A673 (cell line): ENCODE results near the gene BLOC1S6. TPM values are rescaled to one million over a fixed set of nuclear protein-coding genes. Genes with fewer than 3 reads are reported as not detected.

Source experiments
- BruUV-seq: library from RNA; stranded (reverse); fragments of 400-500 nt; replicated peaks from 2 replicates; lab custom pipeline; 2021; lab: Mats Ljungman, UMichigan
- CTCF ChIA-PET: fragments of 300-600 bp; sonication (Branson Sonifier 250); formaldehyde crosslinking; loops from one replicate; lab custom pipeline; 2022; ENCODE audit warnings: antibody characterized with exemption; lab: Charles Lee
- POLR2A ChIA-PET: fragments of 300-600 bp; sonication (Branson Sonifier 250); formaldehyde crosslinking; loops from one replicate; lab custom pipeline; 2022; ENCODE audit warnings: antibody characterized with exemption; ENCODE audit not compliant: low non-redundant PET; lab: Charles Lee
- DNase-seq: peaks from one replicate; pipeline ENCODE4 v3.0.0-alpha.2; 2015; ENCODE audit warnings: low spot score
- H3K27ac ChIP-seq: fragments of 200-600 bp; sonication (generic); 2 replicates; pipeline ENCODE4 v1.5.1; 2016; ENCODE audit warnings: mixed run types, low read depth, mild to moderate bottlenecking, mixed read lengths, antibody characterized with exemption, low read length; ENCODE audit not compliant: poor library complexity, severe bottlenecking
- H3K27me3 ChIP-seq: fragments of 200-600 bp; sonication (generic); replicated peaks from 2 replicates; pipeline ENCODE4 v1.6.1; 2017; ENCODE audit warnings: mixed run types, low read depth, mild to moderate bottlenecking, mixed read lengths, antibody characterized with exemption, low read length; ENCODE audit not compliant: insufficient read depth, poor library complexity
- H3K36me3 ChIP-seq: fragments of 200-600 bp; sonication (generic); 2 replicates; pipeline ENCODE4 v1.6.1; 2016; ENCODE audit warnings: mixed run types, mild to moderate bottlenecking, mixed read lengths, antibody characterized with exemption, low read length; ENCODE audit not compliant: insufficient read depth, poor library complexity, severe bottlenecking
- H3K4me1 ChIP-seq: fragments of 200-600 bp; sonication (generic); 2 replicates; pipeline ENCODE4 v1.6.1; 2017; ENCODE audit warnings: mixed run types, mild to moderate bottlenecking, mixed read lengths, antibody characterized with exemption, low read length; ENCODE audit not compliant: insufficient read depth, poor library complexity, severe bottlenecking
- H3K4me3 ChIP-seq: fragments of 200-600 bp; sonication (generic); 2 replicates; pipeline ENCODE4 v1.5.1; 2016; ENCODE audit warnings: low read depth, mixed run types, mild to moderate bottlenecking, mixed read lengths, low read length; ENCODE audit not compliant: poor library complexity, severe bottlenecking
- H3K9me3 ChIP-seq: fragments of 200-600 bp; sonication (generic); 2 replicates; pipeline ENCODE4 v1.6.1; 2016; ENCODE audit warnings: mixed run types, low read depth, mild to moderate bottlenecking, mixed read lengths, antibody characterized with exemption, low read length; ENCODE audit not compliant: poor library complexity, severe bottlenecking
- EZH2 ChIP-seq: fragments of 200-600 bp; sonication (generic); IDR thresholded peaks from 2 replicates; pipeline ENCODE4 v1.6.1; 2017; ENCODE audit warnings: borderline replicate concordance, low read depth, mild to moderate bottlenecking, mixed read lengths, antibody characterized with exemption, low read length; ENCODE audit not compliant: poor library complexity, severe bottlenecking
- intact Hi-C: fragments of 100-400 bp; cut with micrococcal nuclease; formaldehyde crosslinking; loops from one replicate; pipeline ENCODE4 v1.10.0; 2022; ENCODE audit not compliant: unreplicated experiment
- total RNA-seq: library from RNA; stranded (reverse); gene quantifications from 2 replicates; pipeline ENCODE4 v1.2.3, GENCODE V29; 2021
- TF ChIP-seq, protein P1 (sequence below): fragments of 300-800, 200-600 bp; sonication (generic); conservative IDR thresholded peaks from 2 replicates; pipeline ENCODE4 v1.5.1; 2017; ENCODE audit warnings: low read depth, mild to moderate bottlenecking, antibody characterized with exemption, low read length, moderate library complexity, mixed read lengths

Gene BLOC1S6
- total RNA-seq, 1 experiment from 2014 or later = 55.6 TPM

DNA sequence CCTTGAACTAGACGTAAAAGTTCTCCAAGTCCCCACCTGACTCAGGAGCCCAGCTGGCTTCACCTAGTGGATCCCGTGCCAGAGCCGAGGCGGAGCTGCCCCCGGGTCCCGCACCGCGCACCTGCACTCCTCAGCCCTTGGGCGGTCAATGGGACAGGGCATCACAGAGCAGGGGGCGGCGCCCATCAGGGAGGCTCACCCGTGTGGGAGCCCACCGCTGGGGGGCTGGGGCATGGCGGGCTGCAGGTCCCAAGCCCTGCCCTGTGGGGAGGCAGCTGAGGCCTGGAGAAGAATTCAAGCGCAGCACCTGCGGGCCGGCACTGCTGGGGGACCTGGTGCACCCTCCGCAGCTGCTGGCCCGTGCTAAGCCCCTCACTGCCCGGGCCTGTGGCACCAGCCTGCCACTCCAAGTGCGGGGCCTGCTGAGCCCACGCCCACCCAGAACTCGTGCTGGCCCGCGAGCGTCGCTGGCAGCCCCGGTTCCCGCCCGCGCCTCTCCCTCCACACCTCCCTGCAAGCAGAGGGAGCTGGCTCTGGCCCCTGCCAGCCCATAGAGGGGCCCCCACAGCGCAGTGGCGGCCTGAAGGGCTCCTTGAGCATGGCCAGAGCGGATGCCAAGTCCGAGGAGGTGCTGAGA, 63.8 kb downstream of the BLOC1S6 start:
- no peaks in the 10 kb centered on the region for H3K36me3 ChIP-seq
- no peaks in the 10 kb centered on the region for H3K9me3 ChIP-seq
- DNase-seq = no peak
- no peak for TF ChIP-seq EZH2
- TF ChIP-seq, protein P1, sequence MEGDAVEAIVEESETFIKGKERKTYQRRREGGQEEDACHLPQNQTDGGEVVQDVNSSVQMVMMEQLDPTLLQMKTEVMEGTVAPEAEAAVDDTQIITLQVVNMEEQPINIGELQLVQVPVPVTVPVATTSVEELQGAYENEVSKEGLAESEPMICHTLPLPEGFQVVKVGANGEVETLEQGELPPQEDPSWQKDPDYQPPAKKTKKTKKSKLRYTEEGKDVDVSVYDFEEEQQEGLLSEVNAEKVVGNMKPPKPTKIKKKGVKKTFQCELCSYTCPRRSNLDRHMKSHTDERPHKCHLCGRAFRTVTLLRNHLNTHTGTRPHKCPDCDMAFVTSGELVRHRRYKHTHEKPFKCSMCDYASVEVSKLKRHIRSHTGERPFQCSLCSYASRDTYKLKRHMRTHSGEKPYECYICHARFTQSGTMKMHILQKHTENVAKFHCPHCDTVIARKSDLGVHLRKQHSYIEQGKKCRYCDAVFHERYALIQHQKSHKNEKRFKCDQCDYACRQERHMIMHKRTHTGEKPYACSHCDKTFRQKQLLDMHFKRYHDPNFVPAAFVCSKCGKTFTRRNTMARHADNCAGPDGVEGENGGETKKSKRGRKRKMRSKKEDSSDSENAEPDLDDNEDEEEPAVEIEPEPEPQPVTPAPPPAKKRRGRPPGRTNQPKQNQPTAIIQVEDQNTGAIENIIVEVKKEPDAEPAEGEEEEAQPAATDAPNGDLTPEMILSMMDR = no peak
- no peaks in the 10 kb centered on the region for H3K27me3 ChIP-seq
- intact Hi-C loops = no loop called here
- H3K4me3 ChIP-seq = no peak overlapping the region
- POLR2A ChIA-PET = no interaction called here
- BruUV-seq = no TSS peak
- no peaks in the 10 kb centered on the region for H3K4me1 ChIP-seq
- no peak overlapping the region for H3K27ac ChIP-seq
- CTCF ChIA-PET = no interaction called here

DNA sequence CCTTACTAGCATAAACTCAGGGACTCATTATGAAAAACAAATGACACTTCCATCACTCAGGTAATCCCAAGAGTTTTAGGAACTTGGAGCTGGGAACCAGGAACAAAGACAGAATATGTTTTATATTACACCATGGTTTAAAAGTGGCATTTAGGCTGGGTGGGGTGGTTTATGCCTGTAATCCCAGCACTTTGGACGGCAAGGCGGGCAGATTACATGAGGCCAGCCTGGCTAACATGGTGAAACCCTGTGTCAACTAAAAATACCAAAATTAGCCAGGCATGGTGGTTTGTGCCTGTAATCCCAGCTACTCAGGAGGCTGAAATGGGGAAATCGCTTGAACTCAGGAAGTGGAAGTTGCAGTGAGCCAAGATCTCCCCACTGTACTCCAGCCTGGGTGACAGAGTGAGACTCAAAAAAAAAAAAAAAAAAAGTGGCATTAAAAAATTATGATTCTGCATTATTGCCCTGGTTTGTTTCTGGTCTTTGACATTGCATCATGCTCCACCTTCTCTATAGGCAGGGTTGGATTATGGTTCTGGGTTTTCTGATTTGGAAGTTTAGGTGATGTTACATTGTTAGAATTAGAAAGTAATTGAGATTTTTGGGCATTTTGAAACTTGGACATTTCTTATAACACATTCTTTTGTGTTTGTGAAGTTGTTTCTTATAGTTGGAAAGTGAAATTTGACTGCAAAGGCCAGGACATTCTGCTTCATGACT, 66.7 kb downstream of the BLOC1S6 start:
- H3K36me3 ChIP-seq = no peaks in the 10 kb centered on the region
- ChIA-PET POLR2A (interaction anchor here (0.6 kb wide), 1 partner anchor 51 kb away, joined by 3 read pairs; no protein-coding TSS in a partner anchor), CTCF (no interaction called here)
- no peaks in the 10 kb centered on the region for H3K27me3 ChIP-seq
- no TSS peak for BruUV-seq
- H3K27ac ChIP-seq = no peak overlapping the region
- no peaks in the 10 kb centered on the region for H3K4me1 ChIP-seq
- TF ChIP-seq EZH2 = no peak
- TF ChIP-seq, protein P1 = no peak
- intact Hi-C loops = no loop called here
- H3K9me3 ChIP-seq = no peaks in the 10 kb centered on the region
- DNase-seq = no peak
- H3K4me3 ChIP-seq = no peak overlapping the region

GRCh38 chr15:45654749-45655148, 67.6 kb downstream of the BLOC1S6 start:
- DNase-seq = no peak
- Histone ChIP-seq H3K27ac (no peak overlapping the region), H3K4me1 (no peaks in the 10 kb centered on the region), H3K36me3 (no peaks in the 10 kb centered on the region), H3K9me3 (no peaks in the 10 kb centered on the region), H3K4me3 (no peak overlapping the region), H3K27me3 (no peaks in the 10 kb centered on the region)
- intact Hi-C loops = no loop called here
- CTCF ChIA-PET = no interaction called here
- no TSS peak for BruUV-seq
- POLR2A ChIA-PET = no interaction called here
- no peak for TF ChIP-seq EZH2
- TF ChIP-seq, protein P1 = no peak
